ENCODE measurements around the gene PSAPL1. TPM values are rescaled to one million over a fixed set of nuclear protein-coding genes. Genes with fewer than 3 reads are reported as not detected.

PSAPL1 gene
- total RNA-seq, 1 experiment from 2014 or later: not detected

- DNase-seq (ENCODE audit: low read depth): no peak
These were observed 38.4 kb downstream of the PSAPL1 start for GRCh38 chr4:7396186-7396910.

GRCh38 chr4:7395645-7396044, 39.1 kb downstream of the PSAPL1 start:
- no peak for DNase-seq (ENCODE audit: low read depth)

- no peak for DNase-seq (ENCODE audit: low read depth)
These were observed 39.9 kb downstream of the PSAPL1 start for GRCh38 chr4:7394681-7395451.

- DNase-seq (ENCODE audit: low read depth): no peak
These were observed 40.8 kb downstream of the PSAPL1 start for GRCh38 chr4:7393601-7394575.

- peak; percentile 46 for DNase-seq (ENCODE audit: low read depth)
These were observed 42.0 kb downstream of the PSAPL1 start for GRCh38 chr4:7392438-7393421.

GRCh38 chr4:7391637-7392437, 42.9 kb downstream of the PSAPL1 start:
- DNase-seq (ENCODE audit: low read depth): no peak

GRCh38 chr4:7390906-7391636, 43.7 kb downstream of the PSAPL1 start:
- no peak for DNase-seq (ENCODE audit: low read depth)

GRCh38 chr4:7390336-7390735, 44.4 kb downstream of the PSAPL1 start:
- DNase-seq (ENCODE audit: low read depth): no peak

GRCh38 chr4:7389719-7390118, 45.0 kb downstream of the PSAPL1 start:
- no peak for DNase-seq (ENCODE audit: low read depth)

- no peak for DNase-seq (ENCODE audit: low read depth)
These were observed 45.5 kb downstream of the PSAPL1 start for GRCh38 chr4:7389101-7389701.

- DNase-seq (ENCODE audit: low read depth): no peak
These were observed 46.1 kb downstream of the PSAPL1 start for GRCh38 chr4:7388627-7389026.

- DNase-seq (ENCODE audit: low read depth): no peak
These were observed 46.8 kb downstream of the PSAPL1 start for GRCh38 chr4:7387925-7388324.

- no peak for DNase-seq (ENCODE audit: low read depth)
These were observed 49.5 kb downstream of the PSAPL1 start for GRCh38 chr4:7384929-7385890.

- no peak for DNase-seq (ENCODE audit: low read depth)
These were observed 50.5 kb downstream of the PSAPL1 start for GRCh38 chr4:7384003-7384928.

- DNase-seq (ENCODE audit: low read depth): no peak
These were observed 51.5 kb downstream of the PSAPL1 start for GRCh38 chr4:7383266-7383665.

- no peak for DNase-seq (ENCODE audit: low read depth)
These were observed 52.1 kb downstream of the PSAPL1 start for GRCh38 chr4:7382634-7383014.

Data from Daoy (cell line).